GM21526 (cell line): ENCODE measurements around the gene KRTCAP2.

Experiments used
- ATAC-seq: cut with Tn5 transposase; IDR thresholded peaks from one replicate; pipeline ENCODE4 v1.9.1; 2021; ENCODE audit warnings: moderate library complexity; ENCODE audit not compliant: unreplicated experiment, low FRiP score

Gene KRTCAP2

DNA sequence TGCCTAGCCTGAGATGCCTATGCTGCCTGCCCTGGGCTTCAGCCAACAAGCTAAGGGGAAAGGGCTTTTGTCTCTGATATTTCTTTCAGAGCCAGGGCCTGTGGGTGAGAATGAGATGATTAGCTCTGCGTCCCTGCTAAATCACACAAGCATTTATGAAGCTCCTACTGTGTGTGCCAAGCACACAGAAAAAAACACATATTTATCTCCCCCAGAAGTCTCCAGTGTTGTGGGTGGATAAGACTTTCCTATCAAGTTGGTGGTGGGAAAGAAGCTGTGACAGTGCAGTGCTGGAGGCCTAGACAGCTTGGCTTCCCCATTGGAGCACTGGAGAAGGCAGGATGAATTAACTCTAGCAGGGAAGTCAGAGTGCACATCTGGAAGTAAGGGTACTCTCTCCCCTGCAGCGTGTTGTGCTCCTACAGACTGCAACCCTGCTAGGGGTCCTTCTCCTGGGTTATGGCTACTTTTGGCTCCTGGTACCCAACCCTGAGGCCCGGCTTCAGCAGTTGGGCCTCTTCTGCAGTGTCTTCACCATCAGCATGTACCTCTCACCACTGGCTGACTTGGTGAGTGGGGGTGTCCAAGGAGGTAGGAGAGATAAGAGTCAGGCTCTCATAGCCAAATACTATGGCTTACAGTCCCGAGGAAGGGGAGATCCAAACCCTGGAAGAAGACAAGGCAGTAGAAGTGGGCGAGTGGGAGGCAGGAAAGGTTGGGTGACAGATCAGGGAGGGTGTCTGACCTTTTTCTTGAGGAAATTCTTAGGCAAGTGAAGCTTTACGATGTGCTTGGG lies 35.8 kb downstream of the KRTCAP2 start:
- ATAC-seq: no peak

DNA sequence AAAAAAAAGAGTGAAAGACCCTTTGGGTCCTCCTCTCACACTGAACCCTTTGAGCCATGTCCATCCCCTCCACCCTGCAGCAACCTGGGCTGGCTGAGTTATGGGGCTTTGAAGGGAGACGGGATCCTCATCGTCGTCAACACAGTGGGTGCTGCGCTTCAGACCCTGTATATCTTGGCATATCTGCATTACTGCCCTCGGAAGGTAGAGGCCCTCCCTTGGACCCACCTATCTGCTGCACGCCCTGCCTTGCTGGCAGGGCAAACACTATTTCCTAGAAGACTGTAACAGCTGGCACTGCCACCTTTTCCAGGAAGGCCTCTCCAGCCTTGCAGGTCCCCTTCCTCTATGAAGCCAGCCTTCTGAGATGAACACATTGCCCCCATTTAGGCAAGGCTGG lies 36.4 kb downstream of the KRTCAP2 start:
- ATAC-seq: no peak

DNA sequence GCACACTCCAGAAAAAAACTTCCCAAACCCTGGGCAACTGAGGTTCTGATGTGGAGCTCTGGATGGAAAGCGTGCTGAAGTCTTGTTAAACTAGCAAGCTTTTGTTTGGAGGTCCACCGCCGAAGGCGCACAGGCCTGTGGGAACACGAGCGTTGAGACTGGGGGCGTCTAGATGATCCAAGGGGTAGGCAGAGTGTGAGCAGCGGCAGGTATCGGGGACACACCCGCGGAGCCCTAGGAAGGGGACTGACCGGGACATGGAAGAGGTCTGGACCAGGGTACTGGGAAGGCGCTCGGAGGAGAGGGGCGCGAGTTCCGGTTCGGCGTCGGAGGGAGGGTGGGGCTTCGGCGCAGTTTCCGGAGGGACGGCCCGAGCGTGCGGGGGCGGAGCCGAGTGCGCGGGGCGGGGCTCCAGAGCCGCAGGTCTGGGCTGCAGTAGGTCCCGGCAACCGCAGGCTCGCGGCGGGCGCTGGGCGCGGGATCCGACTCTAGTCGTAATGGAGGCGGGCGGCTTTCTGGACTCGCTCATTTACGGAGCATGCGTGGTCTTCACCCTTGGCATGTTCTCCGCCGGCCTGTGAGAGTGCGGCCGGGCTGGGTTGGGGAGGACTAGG lies 37.6 kb downstream of the KRTCAP2 start, which contains the start of gene SLC50A1:
Gene SLC50A1, plus strand, starts transcription at position 438 of the 614 bp plus-strand sequence. Its CDS starts 60 bp downstream, at position 498.
- peak; percentile 56 for ATAC-seq

DNA sequence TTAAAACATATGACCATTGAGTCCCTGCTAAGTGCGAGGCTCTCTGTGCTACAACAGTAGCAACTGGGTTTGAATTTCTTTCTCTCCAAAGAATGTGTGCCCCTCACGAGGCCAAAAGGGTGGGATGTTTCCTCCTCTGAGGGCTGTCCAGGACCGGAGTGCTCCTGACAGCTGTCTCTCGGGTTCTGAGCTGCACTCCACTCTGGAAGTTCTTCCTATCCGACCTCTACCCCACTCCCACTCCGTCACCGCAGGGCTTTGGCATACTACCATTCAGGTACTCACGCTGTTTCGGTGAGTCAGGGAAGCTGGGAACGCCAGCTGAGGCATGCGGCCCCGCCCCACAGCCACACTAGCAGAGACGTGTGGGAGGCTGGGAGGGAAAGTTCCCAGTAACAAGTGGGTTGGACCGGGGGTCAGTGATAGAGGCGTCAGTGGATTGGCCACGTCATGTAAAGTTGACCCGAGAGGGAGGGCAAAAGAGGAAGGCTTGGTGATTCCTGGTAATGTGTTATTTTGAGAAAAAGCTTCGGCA lies 38.2 kb downstream of the KRTCAP2 start:
- no peak for ATAC-seq

DNA sequence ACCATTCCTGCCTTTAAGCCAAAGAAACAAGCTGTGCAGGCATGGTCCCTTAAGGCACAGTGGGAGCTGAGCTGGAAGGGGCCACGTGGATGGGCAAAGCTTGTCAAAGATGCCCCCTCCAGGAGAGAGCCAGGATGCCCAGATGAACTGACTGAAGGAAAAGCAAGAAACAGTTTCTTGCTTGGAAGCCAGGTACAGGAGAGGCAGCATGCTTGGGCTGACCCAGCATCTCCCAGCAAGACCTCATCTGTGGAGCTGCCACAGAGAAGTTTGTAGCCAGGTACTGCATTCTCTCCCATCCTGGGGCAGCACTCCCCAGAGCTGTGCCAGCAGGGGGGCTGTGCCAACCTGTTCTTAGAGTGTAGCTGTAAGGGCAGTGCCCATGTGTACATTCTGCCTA lies 38.8 kb downstream of the KRTCAP2 start:
- no peak for ATAC-seq

DNA sequence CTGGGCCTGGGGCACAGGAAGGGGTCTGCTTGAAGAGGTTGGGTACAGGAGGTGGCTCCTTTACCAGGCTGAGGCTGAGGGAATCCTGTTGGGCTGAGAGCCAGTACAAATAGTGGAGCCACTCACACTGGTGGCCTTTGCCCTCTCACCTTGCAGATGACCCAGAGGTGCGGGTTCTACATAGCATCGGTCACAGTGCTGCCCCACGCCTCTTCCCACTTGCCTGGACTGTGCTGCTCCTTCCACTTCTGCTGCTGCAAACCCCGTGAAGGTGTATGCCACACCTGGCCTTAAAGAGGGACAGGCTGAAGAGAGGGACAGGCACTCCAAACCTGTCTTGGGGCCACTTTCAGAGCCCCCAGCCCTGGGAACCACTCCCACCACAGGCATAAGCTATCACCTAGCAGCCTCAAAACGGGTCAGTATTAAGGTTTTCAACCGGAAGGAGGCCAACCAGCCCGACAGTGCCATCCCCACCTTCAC lies 39.3 kb downstream of the KRTCAP2 start:
- ATAC-seq: no peak

DNA sequence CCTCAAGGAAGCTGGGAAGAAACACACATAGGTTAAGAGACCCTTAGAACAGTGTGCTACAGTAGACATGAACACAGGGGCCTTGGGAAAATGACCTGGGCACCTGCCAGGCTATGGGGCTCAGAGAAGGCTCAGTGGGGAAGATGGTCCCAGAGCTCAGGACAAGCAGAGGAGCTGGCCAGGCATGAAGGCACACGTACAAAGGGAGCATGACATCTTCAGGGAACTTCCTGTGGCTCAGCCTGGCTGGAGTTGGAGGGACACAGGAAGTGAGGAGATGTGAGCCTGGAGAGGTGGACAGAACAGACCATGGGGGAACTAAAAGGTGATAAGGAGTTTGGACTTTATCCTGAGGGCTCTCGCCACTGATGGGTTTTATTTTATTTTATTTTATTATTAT lies 41.2 kb downstream of the KRTCAP2 start:
- no peak for ATAC-seq

DNA sequence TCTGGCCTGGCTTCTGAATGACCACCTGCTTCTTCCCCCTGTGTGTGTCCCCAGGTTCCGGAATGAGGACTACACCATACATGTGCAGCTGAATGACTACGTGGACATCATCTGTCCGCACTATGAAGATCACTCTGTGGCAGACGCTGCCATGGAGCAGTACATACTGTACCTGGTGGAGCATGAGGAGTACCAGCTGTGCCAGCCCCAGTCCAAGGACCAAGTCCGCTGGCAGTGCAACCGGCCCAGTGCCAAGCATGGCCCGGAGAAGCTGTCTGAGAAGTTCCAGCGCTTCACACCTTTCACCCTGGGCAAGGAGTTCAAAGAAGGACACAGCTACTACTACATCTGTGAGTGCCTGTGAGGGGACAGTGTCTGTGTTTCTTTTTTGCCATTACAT lies 41.8 kb downstream of the KRTCAP2 start:
- no peak for ATAC-seq

DNA sequence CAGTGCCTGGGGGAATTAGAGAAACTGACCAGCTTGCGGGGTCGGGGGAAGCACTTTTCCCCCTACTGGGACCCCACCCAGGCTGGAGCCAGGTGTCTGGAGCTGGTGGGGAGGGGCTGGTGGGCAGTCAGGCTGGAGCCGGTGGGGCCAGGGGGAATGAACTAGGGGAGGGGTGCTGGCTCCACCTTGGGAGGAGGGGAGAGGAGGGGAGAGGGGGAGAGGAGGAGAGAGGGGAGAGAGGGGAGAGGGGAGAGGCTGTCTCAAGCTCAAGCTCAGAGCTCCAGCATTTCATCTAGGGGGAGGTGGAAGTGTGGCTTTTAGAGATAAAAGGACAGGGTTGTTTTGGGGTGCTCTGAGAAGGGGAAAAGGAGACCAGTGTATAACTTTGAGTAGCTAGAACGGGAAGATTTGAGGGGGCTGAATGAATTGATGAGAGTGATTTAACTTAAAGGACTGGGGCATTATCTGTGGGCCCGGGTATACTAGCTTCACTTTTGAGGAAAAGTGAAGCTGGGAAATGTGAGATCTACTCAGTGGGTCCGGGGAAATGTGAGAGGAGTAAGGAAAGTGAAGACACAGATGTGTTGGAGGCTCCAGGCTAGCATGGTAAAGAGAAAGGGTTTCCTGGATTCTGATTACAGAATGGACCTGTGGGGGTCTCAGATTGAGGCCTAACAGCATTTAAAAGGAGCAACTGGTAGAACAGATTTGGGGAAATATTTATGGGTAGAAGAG lies 42.7 kb downstream of the KRTCAP2 start:
- no peak for ATAC-seq

DNA sequence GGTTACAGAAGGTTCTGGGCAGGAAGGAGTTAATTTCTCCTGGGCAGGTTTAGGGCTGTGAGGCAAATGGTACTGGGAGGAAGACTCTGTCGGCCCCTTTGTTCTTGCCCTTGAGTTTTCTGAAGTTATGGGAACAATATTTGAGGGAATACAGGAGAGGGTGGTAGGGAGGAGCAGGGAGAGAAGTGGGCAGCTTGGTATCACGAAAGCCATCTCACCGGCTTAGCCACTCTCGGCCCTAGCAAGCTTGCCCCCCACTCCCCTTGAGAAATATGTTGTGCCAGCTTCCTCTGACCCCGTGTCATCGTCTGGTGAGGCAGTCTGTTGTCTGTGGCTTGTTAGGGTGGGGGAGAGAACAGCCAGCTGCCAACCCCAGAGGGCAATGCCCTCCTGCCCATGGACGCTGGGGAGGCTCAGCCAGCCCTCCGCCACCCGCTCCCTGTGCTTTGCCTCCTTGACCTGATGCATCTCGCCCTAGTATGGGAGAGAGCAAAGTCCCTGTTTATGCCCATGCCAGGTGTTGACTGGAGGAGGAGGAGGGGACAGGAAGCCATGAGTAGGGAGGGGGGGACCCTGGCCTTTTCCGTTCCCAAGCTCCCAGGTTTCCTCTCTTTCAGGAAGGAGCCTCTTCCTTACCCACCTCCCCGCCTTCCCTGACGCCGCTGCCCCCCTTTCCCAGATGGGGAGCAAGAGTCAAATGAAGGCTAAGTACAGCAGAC lies 44.2 kb downstream of the KRTCAP2 start:
- no peak for ATAC-seq

DNA sequence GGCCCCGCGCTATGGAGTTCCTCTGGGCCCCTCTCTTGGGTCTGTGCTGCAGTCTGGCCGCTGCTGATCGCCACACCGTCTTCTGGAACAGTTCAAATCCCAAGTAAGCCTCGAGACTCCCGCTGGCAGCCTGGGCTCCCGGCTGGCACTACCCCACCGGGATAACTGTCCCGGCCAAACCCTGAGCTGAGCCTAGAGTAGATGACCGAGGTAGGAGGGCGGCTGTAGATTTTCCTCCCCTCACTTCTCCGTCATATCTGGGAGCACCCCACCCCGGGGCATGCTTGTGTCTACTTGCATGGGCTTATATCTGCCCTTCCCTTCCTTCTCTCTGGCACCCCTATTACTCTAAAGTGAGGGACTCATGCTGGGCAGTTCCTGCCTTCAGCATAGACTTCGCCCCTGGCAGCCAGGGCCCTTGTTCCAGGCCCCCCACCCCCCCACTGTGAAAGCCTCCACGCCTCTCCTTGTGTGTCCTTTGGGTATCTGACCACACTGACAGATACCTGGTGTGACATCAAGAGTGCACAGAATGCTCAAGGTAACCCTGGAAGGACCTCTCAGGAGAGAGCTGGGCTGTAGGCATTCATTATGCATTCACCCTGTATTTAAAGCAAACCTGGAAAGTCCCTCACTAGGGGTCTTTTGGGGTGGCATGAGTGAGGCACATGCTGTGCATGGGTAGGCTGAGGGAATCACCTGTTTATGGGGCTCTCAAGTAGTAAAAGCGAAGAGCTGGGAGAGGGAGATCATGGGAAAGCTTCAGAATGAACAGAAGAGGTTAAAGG lies 44.9 kb downstream of the KRTCAP2 start:
- ATAC-seq: no peak

DNA sequence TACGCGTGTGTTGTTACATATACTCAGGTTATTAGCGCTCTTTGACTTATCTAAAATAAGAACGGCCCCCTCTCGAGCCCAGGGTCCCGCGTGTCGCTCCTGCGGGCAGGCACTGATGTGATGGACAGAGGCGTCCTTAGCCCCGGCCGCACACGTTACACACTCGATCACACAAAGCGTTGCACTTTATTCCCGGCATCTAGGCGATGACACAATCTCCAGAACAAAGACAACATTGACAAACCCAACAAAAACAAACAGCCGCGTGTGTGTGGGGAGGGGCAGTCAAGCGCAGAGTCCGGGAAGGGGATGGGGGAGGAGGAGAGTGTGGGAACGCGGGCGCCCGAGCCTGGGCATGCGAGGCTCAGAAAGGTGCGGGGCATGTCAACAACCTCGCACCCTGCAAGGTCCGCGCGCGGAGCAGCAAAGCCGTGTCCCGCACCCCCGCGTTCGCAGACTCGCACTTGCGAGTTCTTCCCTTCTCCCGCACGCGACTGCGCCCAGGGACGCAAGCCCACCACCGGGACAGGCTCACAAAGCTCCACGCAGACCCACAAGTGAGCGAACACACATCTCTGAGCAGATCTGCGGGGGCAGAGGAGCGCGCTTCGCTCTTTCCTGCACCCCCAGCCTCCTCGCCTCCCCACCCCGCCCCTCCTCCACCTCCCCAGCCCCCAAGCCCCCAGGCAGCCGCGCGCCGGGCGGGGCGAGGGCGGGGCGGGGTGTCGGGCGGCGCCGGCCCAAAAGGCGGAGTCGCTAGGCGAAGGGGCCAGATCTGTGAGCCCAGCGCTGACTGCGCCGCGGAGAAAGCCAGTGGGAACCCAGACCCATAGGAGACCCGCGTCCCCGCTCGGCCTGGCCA lies 45.8 kb downstream of the KRTCAP2 start, which contains the start of gene EFNA1:
Gene EFNA1, plus strand, starts transcription at position 772 of the 862 bp plus-strand sequence. CDS start 102 bp downstream, outside the sequence.
- no peak for ATAC-seq

DNA sequence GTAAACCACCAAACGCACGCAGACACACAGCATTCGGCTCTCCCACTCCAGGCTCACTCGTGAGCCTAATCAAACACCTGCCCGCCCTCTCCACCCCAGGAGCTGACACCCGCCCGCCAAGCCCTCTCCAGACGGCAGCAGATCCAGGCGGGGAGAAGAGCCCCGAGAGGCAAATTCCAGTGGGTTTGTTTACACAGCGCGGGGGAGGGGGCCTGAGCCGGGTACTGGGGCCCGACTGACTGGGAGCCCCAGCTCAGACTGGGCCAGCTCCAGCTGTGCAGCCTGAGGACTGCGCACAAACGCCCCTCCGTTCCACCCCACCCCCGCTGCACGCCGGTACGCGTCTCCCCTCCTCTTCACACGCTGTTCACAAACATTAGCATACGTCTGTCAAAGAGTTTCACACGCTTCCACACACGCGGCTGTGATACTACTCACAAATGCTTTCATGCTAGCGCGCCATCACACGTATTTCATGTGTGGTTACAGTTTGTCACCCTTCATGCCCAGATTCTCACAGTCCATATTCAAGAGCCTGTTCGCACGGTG lies 46.5 kb downstream of the KRTCAP2 start:
- no peak for ATAC-seq

DNA sequence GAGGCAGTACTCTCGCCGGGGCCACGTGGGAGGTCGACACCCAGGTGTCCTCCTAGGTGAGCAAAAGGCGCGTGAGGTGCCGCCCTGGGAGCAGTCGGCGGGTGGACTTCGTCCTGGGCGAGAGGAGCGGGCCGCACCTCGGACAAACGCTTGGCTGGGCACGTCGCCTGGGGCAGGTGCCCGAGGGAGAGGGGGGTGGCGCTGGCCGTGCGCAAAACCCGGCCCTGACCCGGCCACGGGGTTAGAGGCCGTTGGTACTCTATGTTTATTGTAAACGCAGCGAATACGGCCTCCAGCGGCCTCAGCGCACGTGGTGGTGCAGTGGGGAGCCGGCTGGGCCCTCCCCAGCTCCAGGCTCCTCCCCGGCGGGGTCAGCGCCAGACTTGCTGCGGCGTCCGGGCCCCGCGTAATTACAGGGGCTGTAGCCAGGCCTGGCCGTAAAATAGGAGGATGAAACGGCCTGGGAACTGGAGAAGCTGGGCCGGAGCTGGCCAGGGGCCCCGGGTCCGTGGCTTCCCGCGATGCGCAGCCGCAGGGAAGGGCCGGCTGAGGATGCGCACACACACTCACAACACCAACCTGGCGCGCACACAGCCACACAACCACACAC lies 47.1 kb downstream of the KRTCAP2 start:
- ATAC-seq: no peak

DNA sequence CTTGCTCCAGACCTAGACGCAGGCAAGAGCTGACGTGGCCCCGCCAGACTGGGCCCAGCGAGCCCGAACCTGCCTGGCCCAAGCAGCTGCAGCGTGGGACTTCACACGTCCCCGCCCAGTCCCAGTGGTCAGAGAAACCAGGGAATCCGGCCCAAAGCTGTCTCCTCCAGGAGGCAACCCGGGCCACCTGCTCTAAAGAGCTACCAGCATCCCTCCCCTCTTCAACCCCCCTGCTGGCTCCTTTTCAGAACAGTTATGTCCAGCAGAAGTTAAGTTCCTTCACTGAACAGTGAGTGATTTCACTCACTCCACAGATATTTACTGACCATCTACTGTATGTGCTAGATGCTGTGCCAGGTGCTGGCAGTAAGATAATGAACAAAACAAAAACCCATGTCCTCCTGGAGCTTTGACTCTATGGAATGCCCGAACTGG lies 47.6 kb downstream of the KRTCAP2 start:
- no peak for ATAC-seq

DNA sequence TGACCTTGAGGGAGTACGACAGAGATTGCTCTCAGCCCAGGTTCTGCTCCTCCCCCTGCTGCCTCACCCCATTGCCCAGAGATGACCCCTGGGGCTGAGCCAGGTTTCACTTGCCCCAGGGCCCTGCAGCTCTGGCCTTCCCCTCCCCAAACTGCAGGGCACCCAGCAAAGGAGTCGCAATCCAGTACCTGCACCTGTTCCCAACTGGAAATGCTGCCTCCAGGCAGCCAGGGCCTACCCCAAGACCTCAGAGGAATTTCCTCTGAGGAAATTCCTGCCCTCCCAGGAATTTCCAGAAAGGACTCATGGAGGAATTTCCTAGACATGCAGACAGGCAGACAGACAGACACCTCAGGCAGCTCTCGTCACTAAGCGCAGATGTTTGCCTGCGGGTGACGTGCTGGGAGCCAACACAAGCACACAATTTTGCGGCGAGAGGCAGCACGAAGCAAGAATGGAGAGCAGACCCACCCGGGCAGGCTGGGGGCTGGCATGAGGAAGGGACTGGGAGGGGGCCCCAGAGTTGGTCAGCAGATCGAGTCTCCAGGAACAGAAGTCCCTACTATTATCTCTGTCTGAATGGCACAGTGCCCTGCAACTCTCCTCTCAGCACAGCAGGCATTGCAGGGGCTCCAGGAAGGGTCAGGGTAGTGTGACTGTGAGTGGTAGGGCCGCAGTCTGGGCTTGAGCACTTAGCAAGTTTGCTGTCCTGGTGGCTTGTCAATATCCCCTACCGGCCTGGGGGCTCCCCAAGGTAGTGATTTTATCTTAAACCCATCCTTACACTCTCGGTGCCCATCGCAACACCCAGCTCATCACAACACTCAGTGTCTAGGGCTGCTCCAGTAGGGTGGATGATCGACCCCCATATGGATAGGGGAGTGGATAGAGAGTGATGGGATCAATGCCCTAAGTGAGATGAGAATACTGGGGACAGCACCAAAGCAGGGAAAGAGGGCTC lies 48.3 kb downstream of the KRTCAP2 start:
- no peak for ATAC-seq

DNA sequence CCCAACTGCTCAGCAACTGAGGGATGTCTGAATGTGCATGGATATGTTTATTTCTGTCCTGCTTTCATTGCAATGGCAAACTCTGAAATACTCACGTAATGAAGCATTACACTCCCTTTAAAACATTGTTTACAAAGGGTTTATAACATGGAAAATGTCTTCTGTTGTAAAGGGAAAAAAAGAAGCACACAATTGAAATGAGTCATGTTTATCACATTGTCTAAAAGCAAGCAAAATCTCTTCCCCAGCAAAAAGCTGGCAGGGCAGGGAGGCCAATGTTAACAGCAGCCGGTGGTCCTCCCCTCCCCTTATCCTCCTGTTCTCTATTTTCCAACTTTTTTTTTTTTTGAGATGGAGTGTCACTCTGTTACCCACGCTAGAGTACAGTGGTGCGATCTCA lies 49.3 kb downstream of the KRTCAP2 start:
- no peak for ATAC-seq
